Measurements from ENCODE around the gene WDR36.

WDR36 gene

GRCh38 chr5:111099058-111099778 is 7.1 kb downstream of the WDR36 start:
- Histone ChIP-seq H3K27me3 (ENCODE audit: insufficient read depth, poor library complexity, severe bottlenecking) (no peaks in the 10 kb centered on the region), H3K4me3 (replicated peaks; ENCODE audit: insufficient read depth, low read length) (no peak overlapping the region), H3K27ac (replicated peaks) (no peak overlapping the region)
- DNase-seq (ENCODE audit: low read depth in 1 of 2, low spot score in 1 of 2) = no peak
- no peak for TF ChIP-seq REST (IDR thresholded peaks at IDR 0.05; ENCODE audit: insufficient replicate concordance, low read depth)
- no peak for TF ChIP-seq GABPA (IDR thresholded peaks at IDR 0.05; ENCODE audit: low read depth)
- TF ChIP-seq, protein P1, sequence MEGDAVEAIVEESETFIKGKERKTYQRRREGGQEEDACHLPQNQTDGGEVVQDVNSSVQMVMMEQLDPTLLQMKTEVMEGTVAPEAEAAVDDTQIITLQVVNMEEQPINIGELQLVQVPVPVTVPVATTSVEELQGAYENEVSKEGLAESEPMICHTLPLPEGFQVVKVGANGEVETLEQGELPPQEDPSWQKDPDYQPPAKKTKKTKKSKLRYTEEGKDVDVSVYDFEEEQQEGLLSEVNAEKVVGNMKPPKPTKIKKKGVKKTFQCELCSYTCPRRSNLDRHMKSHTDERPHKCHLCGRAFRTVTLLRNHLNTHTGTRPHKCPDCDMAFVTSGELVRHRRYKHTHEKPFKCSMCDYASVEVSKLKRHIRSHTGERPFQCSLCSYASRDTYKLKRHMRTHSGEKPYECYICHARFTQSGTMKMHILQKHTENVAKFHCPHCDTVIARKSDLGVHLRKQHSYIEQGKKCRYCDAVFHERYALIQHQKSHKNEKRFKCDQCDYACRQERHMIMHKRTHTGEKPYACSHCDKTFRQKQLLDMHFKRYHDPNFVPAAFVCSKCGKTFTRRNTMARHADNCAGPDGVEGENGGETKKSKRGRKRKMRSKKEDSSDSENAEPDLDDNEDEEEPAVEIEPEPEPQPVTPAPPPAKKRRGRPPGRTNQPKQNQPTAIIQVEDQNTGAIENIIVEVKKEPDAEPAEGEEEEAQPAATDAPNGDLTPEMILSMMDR (IDR thresholded peaks at IDR 0.05; ENCODE audit: insufficient read depth, low read length) = no peak
- no peak for TF ChIP-seq SPI1 (IDR thresholded peaks at IDR 0.05; ENCODE audit: borderline replicate concordance, low read depth)
- TF ChIP-seq POLR2AphosphoS5 (IDR thresholded peaks at IDR 0.05; ENCODE audit: low read depth) = no peak

GRCh38 chr5:111106320-111106948 is 14.3 kb downstream of the WDR36 start:
- Histone ChIP-seq H3K27ac (replicated peaks) (no peak overlapping the region), H3K4me3 (replicated peaks; ENCODE audit: insufficient read depth, low read length) (no peak overlapping the region), H3K27me3 (ENCODE audit: insufficient read depth, poor library complexity, severe bottlenecking) (no peaks in the 10 kb centered on the region)
- TF ChIP-seq GABPA (IDR thresholded peaks at IDR 0.05; ENCODE audit: low read depth) (no peak), REST (IDR thresholded peaks at IDR 0.05; ENCODE audit: insufficient replicate concordance, low read depth) (no peak), POLR2AphosphoS5 (IDR thresholded peaks at IDR 0.05; ENCODE audit: low read depth) (no peak), SPI1 (IDR thresholded peaks at IDR 0.05; ENCODE audit: borderline replicate concordance, low read depth) (no peak)
- TF ChIP-seq, protein P1 (IDR thresholded peaks at IDR 0.05; ENCODE audit: insufficient read depth, low read length) = no peak
- no peak for DNase-seq (ENCODE audit: low read depth in 1 of 2, low spot score in 1 of 2)

GRCh38 chr5:111107371-111107770 is 15.2 kb downstream of the WDR36 start:
- TF ChIP-seq, protein P1 (IDR thresholded peaks at IDR 0.05; ENCODE audit: insufficient read depth, low read length) = no peak
- TF ChIP-seq REST (IDR thresholded peaks at IDR 0.05; ENCODE audit: insufficient replicate concordance, low read depth) (no peak), GABPA (IDR thresholded peaks at IDR 0.05; ENCODE audit: low read depth) (no peak), SPI1 (IDR thresholded peaks at IDR 0.05; ENCODE audit: borderline replicate concordance, low read depth) (no peak), POLR2AphosphoS5 (IDR thresholded peaks at IDR 0.05; ENCODE audit: low read depth) (no peak)
- Histone ChIP-seq H3K27ac (replicated peaks) (no peak overlapping the region), H3K27me3 (ENCODE audit: insufficient read depth, poor library complexity, severe bottlenecking) (no peaks in the 10 kb centered on the region), H3K4me3 (replicated peaks; ENCODE audit: insufficient read depth, low read length) (no peak overlapping the region)
- no peak for DNase-seq (ENCODE audit: low read depth in 1 of 2, low spot score in 1 of 2)

All from HL-60 (cell line).